Measurements from ENCODE around the gene CACNA2D2.

- TF ChIP-seq CTCF (IDR thresholded peaks at IDR 0.05) (no peak), EZH2 (IDR thresholded peaks at IDR 0.05) (no peak), EZH2phosphoT487 (IDR thresholded peaks at IDR 0.05) (no peak)
Measured at GRCh38 chr3:50472958-50473357, 30.5 kb downstream of the CACNA2D2 start.

All from neural progenitor cell (in vitro differentiated cells).